HG03469 (cell line): ENCODE results near the gene INTU.
A peak's percentile ranks its signal among the peaks of the same experiment; 100 is the strongest.
"Not testable (repeated sequence)": the region's sequence is repeated elsewhere in the genome, so short reads cannot be mapped to it uniquely, and the experiment has no call there.

Experiments used
- ATAC-seq: cut with Tn5 transposase; IDR thresholded peaks from one replicate; pipeline ENCODE4 v1.9.1; 2021; ENCODE audit warnings: mild to moderate bottlenecking, moderate library complexity, moderate number of reproducible peaks; ENCODE audit not compliant: unreplicated experiment

The INTU gene

DNA sequence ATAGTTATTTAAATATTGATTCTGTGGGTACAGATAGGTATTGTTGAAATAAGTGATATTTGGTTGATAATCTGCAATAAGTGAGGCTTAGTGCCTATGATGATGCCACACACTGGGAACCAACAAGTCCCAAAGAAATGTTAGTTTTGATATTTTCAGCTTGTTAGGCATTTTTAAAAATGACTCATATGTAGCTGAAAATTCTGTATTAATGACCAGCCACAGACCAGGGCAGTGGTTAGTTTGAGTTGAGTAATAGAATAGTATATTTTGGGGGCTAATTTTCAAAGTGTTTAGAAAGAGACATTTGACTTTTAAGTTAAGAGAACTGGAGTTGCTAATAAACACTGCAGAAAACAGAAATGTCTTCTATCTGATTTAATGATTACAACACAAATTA is 9.4 kb downstream of the INTU start:
- ATAC-seq, result no peak

- no peak for ATAC-seq
Measured at GRCh38 chr4:127643791-127644190, 11.0 kb downstream of the INTU start.

DNA sequence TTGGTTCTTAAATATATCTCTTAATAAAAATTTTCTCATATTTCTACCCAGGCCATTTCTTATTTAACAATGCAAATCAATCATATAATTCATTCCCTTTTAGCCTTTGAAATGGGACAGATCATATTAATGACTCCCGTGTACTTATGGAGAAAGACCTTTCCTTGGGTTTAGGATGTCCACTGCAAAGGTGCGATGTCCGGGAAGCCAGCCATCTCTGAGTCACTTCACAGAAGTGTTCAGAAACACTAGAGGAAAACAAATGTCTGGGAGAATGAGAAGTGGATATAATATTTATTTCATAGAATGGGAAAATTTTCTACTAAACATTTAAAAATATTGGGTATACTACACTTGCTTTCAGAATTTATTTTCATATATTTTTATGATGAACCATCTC is 15.3 kb downstream of the INTU start:
- ATAC-seq, result no peak

DNA sequence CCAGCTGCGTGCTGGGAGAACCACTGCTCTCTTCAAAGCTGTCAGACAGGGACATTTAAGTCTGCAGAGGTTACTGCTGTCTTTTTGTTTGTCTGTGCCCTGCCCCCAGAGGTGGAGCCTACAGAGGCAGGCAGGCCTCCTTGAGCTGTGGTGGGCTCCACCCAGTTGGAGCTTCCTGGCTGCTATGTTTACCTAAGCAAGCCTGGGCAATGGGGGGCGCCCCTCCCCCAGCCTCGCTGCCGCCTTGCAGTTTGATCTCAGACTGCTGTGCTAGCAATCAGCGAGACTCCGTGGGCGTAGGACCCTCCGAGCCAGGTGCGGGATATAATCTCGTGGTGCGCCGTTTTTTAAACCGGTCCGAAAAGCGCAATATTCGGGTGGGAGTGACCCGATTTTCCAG is 22.8 kb downstream of the INTU start:
- not testable (repeated sequence) for ATAC-seq

DNA sequence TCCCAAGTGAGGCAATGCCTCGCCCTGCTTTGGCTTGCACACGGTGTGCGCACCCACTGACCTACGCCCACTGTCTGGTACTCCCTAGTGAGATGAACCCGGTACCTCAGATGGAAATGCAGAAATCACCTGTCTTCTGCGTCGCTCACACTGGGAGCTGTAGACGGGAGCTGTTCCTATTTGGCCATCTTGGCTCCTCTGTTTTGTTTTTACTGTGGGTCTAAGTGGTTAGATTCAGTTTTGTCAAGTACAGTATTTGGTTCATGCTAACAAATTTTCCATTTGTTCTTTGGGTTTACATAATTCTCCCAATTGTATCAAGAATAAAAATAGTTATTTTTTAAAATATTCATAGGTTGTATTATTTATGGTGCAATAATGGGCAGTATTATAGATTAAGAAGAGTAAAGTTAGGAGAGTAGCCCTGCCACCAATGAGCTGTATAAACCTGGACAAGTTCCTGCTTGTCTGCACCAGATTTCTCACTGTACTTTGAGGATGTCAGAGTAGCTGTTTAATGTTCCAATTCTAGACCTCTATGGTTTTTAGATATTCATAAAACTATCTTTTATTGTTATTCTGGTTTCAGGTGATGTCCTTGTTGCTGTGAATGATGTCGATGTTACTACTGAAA is 23.4 kb downstream of the INTU start:
- no peak for ATAC-seq

GRCh38 chr4:127660284-127660885 is 27.6 kb downstream of the INTU start:
- no peak for ATAC-seq

DNA sequence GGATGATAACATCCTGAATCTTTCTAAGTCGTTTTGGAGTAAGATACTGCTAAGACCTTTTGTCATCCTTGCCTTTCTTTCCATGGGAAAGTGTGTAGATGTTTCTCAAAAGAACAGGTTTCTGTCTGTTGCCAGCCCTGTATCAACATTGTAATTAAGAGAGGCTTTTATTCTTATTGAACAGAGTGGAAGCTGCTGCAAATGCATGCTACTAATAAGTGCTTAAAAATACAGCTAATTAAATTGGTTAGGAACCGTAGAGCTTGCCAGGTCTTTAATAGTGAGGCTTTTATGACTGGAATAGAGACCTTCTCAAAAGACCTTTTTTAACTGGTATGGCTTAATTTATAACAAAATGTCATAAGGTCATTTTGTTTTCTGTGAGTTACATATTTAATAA is 34.4 kb downstream of the INTU start:
- ATAC-seq, result no peak

DNA sequence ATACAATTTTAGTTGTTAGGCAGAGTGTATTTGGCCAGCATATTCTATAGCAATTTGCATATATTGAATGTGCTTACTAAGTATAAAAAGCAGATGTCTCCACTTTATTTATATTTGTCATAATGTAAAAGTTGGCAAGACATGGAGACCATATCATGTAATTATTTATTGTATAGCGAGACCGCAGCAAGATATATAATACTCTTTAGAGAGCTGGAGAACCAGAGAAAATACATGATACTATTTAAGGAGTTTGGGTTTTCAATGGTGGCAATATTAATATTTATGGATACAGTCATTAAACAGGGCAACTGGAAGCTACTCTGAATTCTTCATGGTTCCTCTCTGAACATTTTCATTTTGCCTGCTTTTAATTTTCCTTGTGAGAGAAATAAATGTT is 35.0 kb downstream of the INTU start:
- no peak for ATAC-seq

DNA sequence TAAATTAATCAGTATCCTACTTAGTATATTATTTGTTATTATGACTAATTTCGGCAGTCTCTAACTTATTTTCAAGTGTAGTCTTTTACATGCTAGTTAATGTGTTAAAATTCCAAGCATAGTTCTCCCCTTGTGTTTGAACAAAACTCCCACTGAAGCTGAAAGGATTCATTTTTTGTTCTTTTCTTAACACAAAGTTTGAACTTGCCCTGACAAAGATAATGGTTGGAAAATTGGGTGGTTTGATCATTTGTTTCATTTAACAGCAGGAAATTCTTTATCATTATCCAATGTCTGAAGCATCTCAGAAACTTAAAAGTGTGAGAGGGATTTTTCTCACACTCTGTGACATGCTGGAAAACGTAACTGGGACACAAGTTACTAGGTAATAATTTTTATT is 36.0 kb downstream of the INTU start:
- no peak for ATAC-seq

DNA sequence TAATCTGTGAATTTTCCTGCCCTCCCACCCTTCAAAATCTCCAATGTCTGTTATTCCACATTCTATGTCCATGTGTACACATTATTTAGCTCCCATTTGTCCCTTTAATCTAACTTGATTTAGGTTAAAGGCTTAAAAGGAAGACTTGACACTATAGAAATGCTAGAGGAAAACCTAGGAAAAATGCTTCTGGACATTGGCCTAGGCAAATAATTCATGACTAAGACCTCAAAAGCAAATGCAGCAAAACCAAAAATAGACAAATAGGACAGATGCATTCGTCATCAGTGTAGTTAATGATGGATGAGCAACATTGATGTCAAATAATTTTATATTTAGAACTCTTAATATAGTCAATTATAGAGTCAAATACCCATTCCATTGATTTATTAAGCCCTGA is 36.9 kb downstream of the INTU start:
- ATAC-seq, result no peak

GRCh38 chr4:127672111-127672510 is 39.4 kb downstream of the INTU start:
- no peak for ATAC-seq

- no peak for ATAC-seq
Measured at GRCh38 chr4:127685292-127685691, 52.5 kb downstream of the INTU start.

DNA sequence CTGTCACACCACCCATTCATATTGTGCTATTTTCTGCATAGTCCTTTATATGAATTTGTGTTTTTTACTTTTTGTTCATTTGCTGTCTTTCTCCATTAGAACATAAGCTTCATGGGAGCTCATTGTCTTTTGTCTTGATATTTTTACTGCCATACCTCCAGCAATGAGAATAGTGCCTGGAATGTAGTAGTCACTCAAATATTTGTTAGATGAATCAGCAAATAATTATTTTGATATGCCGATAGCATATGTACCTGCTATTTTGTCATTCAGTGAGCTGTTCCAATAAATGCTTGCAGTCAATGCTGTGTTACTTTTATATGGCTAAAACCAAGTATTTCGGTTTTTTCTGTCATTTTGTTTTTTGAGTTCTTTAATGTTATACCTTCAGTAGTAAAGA is 53.9 kb downstream of the INTU start:
- ATAC-seq, result no peak

- no peak for ATAC-seq
Measured at GRCh38 chr4:127687580-127687979, 54.8 kb downstream of the INTU start.

- peak; percentile 100 for ATAC-seq
Measured at GRCh38 chr4:127698789-127699200, 66.0 kb downstream of the INTU start.

DNA sequence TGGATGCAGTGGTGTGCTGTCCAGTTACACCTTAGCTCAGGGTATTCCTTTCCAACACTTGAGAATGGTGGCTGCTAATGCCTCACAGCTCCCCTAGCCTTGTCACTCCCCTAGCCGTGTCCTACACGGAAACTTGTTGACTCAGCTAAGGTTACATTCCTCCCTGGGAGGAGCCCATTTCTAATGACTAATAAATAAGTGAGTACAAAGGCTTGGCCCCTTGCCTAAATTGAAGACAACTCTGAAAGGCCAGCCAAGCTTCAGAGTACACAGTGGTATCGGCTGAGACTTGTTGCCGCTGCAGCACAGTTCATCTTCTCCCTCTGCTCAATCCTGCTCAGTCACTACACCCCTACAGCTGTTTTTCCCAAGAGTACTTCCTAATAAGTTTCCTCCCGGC is 76.2 kb downstream of the INTU start:
- ATAC-seq, result no peak

GRCh38 chr4:127709456-127709855 is 76.7 kb downstream of the INTU start:
- ATAC-seq, result no peak

DNA sequence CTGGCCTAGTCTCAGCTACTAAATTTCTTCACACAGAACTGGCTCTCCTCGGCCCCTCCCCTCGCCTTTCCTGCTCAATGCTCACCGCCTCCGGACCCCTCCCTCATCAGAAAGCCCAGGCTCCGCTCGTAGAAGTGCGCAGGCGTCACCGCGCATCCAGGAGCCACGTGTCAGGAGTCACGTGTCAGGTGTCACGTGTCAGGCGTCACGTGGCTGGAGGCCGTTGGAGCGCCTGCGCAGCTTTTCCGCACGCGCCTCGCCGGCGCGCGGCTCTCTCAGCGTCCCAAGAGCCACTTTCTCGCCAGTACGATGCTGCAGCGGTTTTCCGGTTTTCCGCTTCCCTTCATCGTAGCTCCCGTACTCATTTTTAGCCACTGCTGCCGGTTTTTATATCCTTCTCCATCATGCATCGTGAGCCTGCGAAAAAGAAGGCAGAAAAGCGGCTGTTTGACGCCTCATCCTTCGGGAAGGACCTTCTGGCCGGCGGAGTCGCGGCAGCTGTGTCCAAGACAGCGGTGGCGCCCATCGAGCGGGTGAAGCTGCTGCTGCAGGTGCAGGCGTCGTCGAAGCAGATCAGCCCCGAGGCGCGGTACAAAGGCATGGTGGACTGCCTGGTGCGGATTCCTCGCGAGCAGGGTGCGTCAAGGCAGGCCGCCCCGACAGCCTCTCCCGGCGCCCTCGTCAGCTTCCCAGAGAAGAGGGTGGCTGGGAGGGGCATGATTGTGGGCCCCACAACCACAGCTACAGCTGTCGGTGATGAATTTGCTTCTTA is 97.6 kb downstream of the INTU start, which contains the start of gene SLC25A31:
TSS of gene SLC25A31 (plus strand) at position 259 of the 772 bp plus-strand sequence. CDS start at position 405, 146 bp downstream.
- ATAC-seq, result no peak

GRCh38 chr4:127731406-127731805 is 98.6 kb downstream of the INTU start:
- ATAC-seq, result no peak

GRCh38 chr4:127732623-127733328 is 100.0 kb downstream of the INTU start:
- peak; percentile 82 for ATAC-seq

GRCh38 chr4:127734976-127735375 is 102.2 kb downstream of the INTU start:
- no peak for ATAC-seq
